ENCODE data around the gene ZNF24. TPM values are rescaled to one million over a fixed set of nuclear protein-coding genes. Genes with fewer than 3 reads are reported as not detected.

ZNF24 gene
- total RNA-seq, 1 experiment from 2014 or later: 57.9 TPM

DNA sequence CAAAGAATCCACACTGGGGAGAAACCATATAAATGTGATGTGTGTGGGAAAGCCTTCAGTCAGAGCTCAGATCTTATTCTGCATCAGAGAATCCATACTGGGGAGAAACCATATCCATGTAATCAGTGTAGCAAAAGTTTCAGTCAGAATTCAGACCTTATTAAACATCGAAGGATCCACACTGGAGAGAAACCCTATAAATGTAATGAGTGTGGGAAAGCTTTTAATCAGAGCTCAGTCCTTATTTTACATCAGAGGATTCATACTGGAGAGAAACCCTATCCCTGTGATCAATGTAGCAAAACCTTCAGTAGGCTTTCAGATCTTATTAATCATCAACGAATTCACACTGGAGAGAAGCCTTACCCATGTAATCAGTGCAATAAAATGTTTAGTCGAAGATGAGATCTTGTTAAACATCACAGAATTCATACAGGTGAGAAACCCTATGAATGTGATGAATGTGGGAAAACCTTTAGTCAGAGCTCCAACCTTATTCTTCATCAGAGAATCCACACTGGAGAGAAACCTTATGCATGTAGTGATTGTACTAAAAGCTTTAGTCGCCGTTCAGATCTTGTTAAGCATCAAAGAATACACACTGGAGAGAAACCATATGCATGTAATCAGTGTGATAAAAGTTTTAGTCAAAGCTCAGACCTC lies 37.5 kb downstream of the ZNF24 start:
- no peak overlapping the region for H3K18ac ChIP-seq (ENCODE audit: insufficient read length, low read depth, low read length)
- no peak overlapping the region for H3K14ac ChIP-seq (ENCODE audit: insufficient read depth, low read length)
- H2BK5ac ChIP-seq (ENCODE audit: insufficient read length, low read length): no peak overlapping the region
- no peak overlapping the region for H3K4me3 Mint-ChIP-seq
- no peak overlapping the region for H3K23ac ChIP-seq (ENCODE audit: insufficient read length, low read depth, low read length)
- H3K79me2 ChIP-seq (ENCODE audit: insufficient read depth, low read length): no peaks in the 10 kb centered on the region
- H3K27ac Mint-ChIP-seq: no peak overlapping the region
- WGBS (ENCODE audit: extremely low coverage, insufficient read length, low lambda C conversion rate): no CpG with 5 or more reads among the region's 5 CpGs
- peaks cover 45% of the 10 kb centered on the region for H3K9me3 ChIP-seq (ENCODE audit: control insufficient read depth, low read depth, low read length)
- H4K8ac ChIP-seq (replicated peaks; ENCODE audit: insufficient read length, low read depth, low read length): no peak overlapping the region
- no peak overlapping the region for H4K91ac ChIP-seq (ENCODE audit: insufficient read length, low read depth, low read length)
- H3K4me1 Mint-ChIP-seq: no peaks in the 10 kb centered on the region
- H2AFZ ChIP-seq (ENCODE audit: low read length): no peak overlapping the region
- H2BK15ac ChIP-seq (ENCODE audit: low read depth, low read length): no peak overlapping the region
- H3K36me3 Mint-ChIP-seq (ENCODE audit: insufficient read depth in 1 of 3, low read depth in 3 of 3): peaks cover 60 to 75% (median 60%) of the 10 kb centered on the region in 3 experiments
- no peaks in the 10 kb centered on the region for H3K23me2 ChIP-seq (ENCODE audit: insufficient read length, low read depth, low read length, poor library complexity, severe bottlenecking)
- H2BK120ac ChIP-seq (ENCODE audit: low read depth, low read length, poor library complexity, severe bottlenecking): no peak overlapping the region
- DNase-seq: no peak
- no peak overlapping the region for H2AK5ac ChIP-seq (ENCODE audit: insufficient read length, low read length)
- H3K27ac ChIP-seq (ENCODE audit: insufficient read length, low read depth, low read length): no peak overlapping the region
- no peaks in the 10 kb centered on the region for H3K4me1 ChIP-seq (ENCODE audit: insufficient read depth, low read length)
- no peaks in the 10 kb centered on the region for H3K27me3 ChIP-seq (ENCODE audit: insufficient read depth, low read length)
- no peaks in the 10 kb centered on the region for H4K20me1 ChIP-seq (ENCODE audit: control insufficient read depth, insufficient read depth, insufficient read length)
- H3K4me2 ChIP-seq (ENCODE audit: insufficient read depth, insufficient read length, low read length): no peak overlapping the region
- H2BK12ac ChIP-seq (ENCODE audit: insufficient read length, low read depth, low read length): no peak overlapping the region
- no peak overlapping the region for H3K9ac ChIP-seq (ENCODE audit: extremely low read depth, insufficient read length, low read length)
- H4K5ac ChIP-seq (ENCODE audit: insufficient read length, low read depth, low read length): no peak overlapping the region
- no peak overlapping the region for H3K56ac ChIP-seq (ENCODE audit: insufficient read length, low read depth, low read length)
- H3K4ac ChIP-seq (ENCODE audit: low read depth, low read length): no peak overlapping the region
- 0 out of 2 replicates have a peak, but pooled peaks cover 4% of the 10 kb centered on the region for H3K27me3 Mint-ChIP-seq (ENCODE audit: low read depth)
- TF ChIP-seq, protein P1, sequence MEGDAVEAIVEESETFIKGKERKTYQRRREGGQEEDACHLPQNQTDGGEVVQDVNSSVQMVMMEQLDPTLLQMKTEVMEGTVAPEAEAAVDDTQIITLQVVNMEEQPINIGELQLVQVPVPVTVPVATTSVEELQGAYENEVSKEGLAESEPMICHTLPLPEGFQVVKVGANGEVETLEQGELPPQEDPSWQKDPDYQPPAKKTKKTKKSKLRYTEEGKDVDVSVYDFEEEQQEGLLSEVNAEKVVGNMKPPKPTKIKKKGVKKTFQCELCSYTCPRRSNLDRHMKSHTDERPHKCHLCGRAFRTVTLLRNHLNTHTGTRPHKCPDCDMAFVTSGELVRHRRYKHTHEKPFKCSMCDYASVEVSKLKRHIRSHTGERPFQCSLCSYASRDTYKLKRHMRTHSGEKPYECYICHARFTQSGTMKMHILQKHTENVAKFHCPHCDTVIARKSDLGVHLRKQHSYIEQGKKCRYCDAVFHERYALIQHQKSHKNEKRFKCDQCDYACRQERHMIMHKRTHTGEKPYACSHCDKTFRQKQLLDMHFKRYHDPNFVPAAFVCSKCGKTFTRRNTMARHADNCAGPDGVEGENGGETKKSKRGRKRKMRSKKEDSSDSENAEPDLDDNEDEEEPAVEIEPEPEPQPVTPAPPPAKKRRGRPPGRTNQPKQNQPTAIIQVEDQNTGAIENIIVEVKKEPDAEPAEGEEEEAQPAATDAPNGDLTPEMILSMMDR (conservative IDR thresholded peaks at IDR 0.05): no peak
- H2BK20ac ChIP-seq (ENCODE audit: low read depth, low read length, poor library complexity, severe bottlenecking): no peak overlapping the region
- H3K9me3 Mint-ChIP-seq: peaks cover 64 to 79% of the 10 kb centered on the region in 2 experiments
- no peaks in the 10 kb centered on the region for H3K79me1 ChIP-seq (ENCODE audit: insufficient read depth, low read depth, low read length, poor library complexity, severe bottlenecking)
- no peak overlapping the region for H3T11ph ChIP-seq (ENCODE audit: low read length)
